Ectodermal cell (in vitro differentiated cells): ENCODE results near the gene SSTR1.
A peak's percentile ranks its signal among the peaks of the same experiment; 100 is the strongest.

Experiments
- H3K27ac ChIP-seq: 2 replicates; pipeline ENCODE4 v1.7.0; 2013; ENCODE audit warnings: mild to moderate bottlenecking, low read depth, low read length; ENCODE audit not compliant: insufficient read depth, poor library complexity, severe bottlenecking
- H3K27me3 ChIP-seq: 2 replicates; pipeline ENCODE4 v1.7.0; 2013; ENCODE audit warnings: mild to moderate bottlenecking, low read length; ENCODE audit not compliant: insufficient read depth, control insufficient read depth, poor library complexity, severe bottlenecking
- H3K36me3 ChIP-seq: one replicate; pipeline ENCODE4 v1.7.0; 2013; ENCODE audit warnings: low read length; ENCODE audit not compliant: control insufficient read depth, insufficient read depth
- H3K4me1 ChIP-seq: one replicate; pipeline ENCODE4 v1.7.0; 2013; ENCODE audit warnings: low read length; ENCODE audit not compliant: control insufficient read depth, insufficient read depth
- H3K4me3 ChIP-seq: 2 replicates; pipeline ENCODE4 v1.7.0; 2013; ENCODE audit warnings: low read depth, low read length, control low read depth; ENCODE audit not compliant: insufficient read depth
- H3K9me3 ChIP-seq: 2 replicates; pipeline ENCODE4 v1.7.0; 2013; ENCODE audit warnings: mild to moderate bottlenecking, low read length, moderate library complexity; ENCODE audit not compliant: control insufficient read depth
- WGBS, 2 experiments: methylation state at CpG; one replicate each; pipeline ENCODE4 v1.1.7; 2013; ENCODE audit warnings: missing lambda C conversion rate in 2 of 2; 5-methylcytosine and 5-hydroxymethylcytosine counted together

Gene SSTR1

GRCh38 chr14:38233218-38233617 is 25.5 kb downstream of the SSTR1 start:
- no peak overlapping the region for H3K4me3 ChIP-seq
- H3K27ac ChIP-seq = no peak overlapping the region
- H3K36me3 ChIP-seq = no peaks in the 10 kb centered on the region
- 87 to 92% methylated on average over 5 of the region's 5 CpGs for WGBS, 2 experiments
- H3K27me3 ChIP-seq = no peaks in the 10 kb centered on the region
- no peaks in the 10 kb centered on the region for H3K9me3 ChIP-seq
- H3K4me1 ChIP-seq = no peaks in the 10 kb centered on the region

GRCh38 chr14:38238332-38238731 is 30.6 kb downstream of the SSTR1 start:
- no peaks in the 10 kb centered on the region for H3K9me3 ChIP-seq
- H3K4me1 ChIP-seq = no peaks in the 10 kb centered on the region
- H3K27me3 ChIP-seq = no peaks in the 10 kb centered on the region
- H3K4me3 ChIP-seq = no peak overlapping the region
- 100% methylated on average over 1 of the region's 1 CpG; no CpG with 5 or more reads in 1 of the 2 experiments for WGBS, 2 experiments
- no peak overlapping the region for H3K27ac ChIP-seq
- H3K36me3 ChIP-seq = no peaks in the 10 kb centered on the region

- no peaks in the 10 kb centered on the region for H3K4me1 ChIP-seq
- no peaks in the 10 kb centered on the region for H3K27me3 ChIP-seq
- no peak overlapping the region for H3K27ac ChIP-seq
- no peaks in the 10 kb centered on the region for H3K9me3 ChIP-seq
- H3K4me3 ChIP-seq = no peak overlapping the region
- H3K36me3 ChIP-seq = no peaks in the 10 kb centered on the region
These were observed 31.2 kb downstream of the SSTR1 start for GRCh38 chr14:38238878-38239277.

GRCh38 chr14:38243696-38244240 is 36.1 kb downstream of the SSTR1 start:
- Histone ChIP-seq H3K36me3 (no peaks in the 10 kb centered on the region), H3K4me1 (no peaks in the 10 kb centered on the region), H3K27me3 (no peaks in the 10 kb centered on the region), H3K9me3 (no peaks in the 10 kb centered on the region), H3K4me3 (no peak overlapping the region), H3K27ac (no peak overlapping the region)
- 100% methylated on average over 1 of the region's 1 CpG; no CpG with 5 or more reads in 1 of the 2 experiments for WGBS, 2 experiments

GRCh38 chr14:38248321-38249028 is 40.8 kb downstream of the SSTR1 start:
- 73 to 97% methylated on average over 2 to 3 of the region's 3 CpGs for WGBS, 2 experiments
- Histone ChIP-seq H3K4me3 (no peak overlapping the region), H3K27me3 (peaks cover 5% of the 10 kb centered on the region), H3K36me3 (no peaks in the 10 kb centered on the region), H3K4me1 (no peaks in the 10 kb centered on the region), H3K9me3 (no peaks in the 10 kb centered on the region), H3K27ac (no peak overlapping the region)

- Histone ChIP-seq H3K27me3 (peaks cover 24% of the 10 kb centered on the region), H3K4me3 (no peak overlapping the region), H3K4me1 (no peaks in the 10 kb centered on the region), H3K36me3 (no peaks in the 10 kb centered on the region), H3K27ac (no peak overlapping the region), H3K9me3 (no peaks in the 10 kb centered on the region)
These were observed 42.6 kb downstream of the SSTR1 start for GRCh38 chr14:38250331-38250730.

GRCh38 chr14:38252066-38252710 is 44.5 kb downstream of the SSTR1 start:
- Histone ChIP-seq H3K9me3 (no peaks in the 10 kb centered on the region), H3K27me3 (peaks cover 43% of the 10 kb centered on the region), H3K4me1 (no peaks in the 10 kb centered on the region), H3K36me3 (no peaks in the 10 kb centered on the region), H3K4me3 (no peak overlapping the region), H3K27ac (no peak overlapping the region)
- WGBS, 2 experiments = 77 to 94% methylated on average over 2 to 4 of the region's 4 CpGs

GRCh38 chr14:38253676-38254075 is 46.0 kb downstream of the SSTR1 start:
- Histone ChIP-seq H3K27ac (no peak overlapping the region), H3K9me3 (no peaks in the 10 kb centered on the region), H3K4me1 (no peaks in the 10 kb centered on the region), H3K27me3 (peaks cover 47% of the 10 kb centered on the region), H3K4me3 (no peak overlapping the region), H3K36me3 (no peaks in the 10 kb centered on the region)
- 78 to 86% methylated on average over 4 of the region's 4 CpGs for WGBS, 2 experiments

GRCh38 chr14:38254571-38255407 is 47.1 kb downstream of the SSTR1 start:
- Histone ChIP-seq H3K27ac (no peak overlapping the region), H3K36me3 (no peaks in the 10 kb centered on the region), H3K27me3 (peaks cover 47% of the 10 kb centered on the region), H3K4me1 (no peaks in the 10 kb centered on the region), H3K4me3 (peak overlapping the region; percentile 41), H3K9me3 (no peaks in the 10 kb centered on the region)
- 26 to 28% methylated on average over 44 of the region's 44 CpGs for WGBS, 2 experiments

- Histone ChIP-seq H3K9me3 (no peaks in the 10 kb centered on the region), H3K36me3 (no peaks in the 10 kb centered on the region), H3K4me3 (peak overlapping the region; percentile 41), H3K27me3 (peaks cover 47% of the 10 kb centered on the region), H3K4me1 (no peaks in the 10 kb centered on the region), H3K27ac (no peak overlapping the region)
- whole genome bisulfite sequencing, 2 experiments = 1 to 2% methylated on average over 29 of the region's 29 CpGs
These were observed 47.6 kb downstream of the SSTR1 start for GRCh38 chr14:38255408-38255672.
